ENCODE results near the gene MCCC2.

DNA sequence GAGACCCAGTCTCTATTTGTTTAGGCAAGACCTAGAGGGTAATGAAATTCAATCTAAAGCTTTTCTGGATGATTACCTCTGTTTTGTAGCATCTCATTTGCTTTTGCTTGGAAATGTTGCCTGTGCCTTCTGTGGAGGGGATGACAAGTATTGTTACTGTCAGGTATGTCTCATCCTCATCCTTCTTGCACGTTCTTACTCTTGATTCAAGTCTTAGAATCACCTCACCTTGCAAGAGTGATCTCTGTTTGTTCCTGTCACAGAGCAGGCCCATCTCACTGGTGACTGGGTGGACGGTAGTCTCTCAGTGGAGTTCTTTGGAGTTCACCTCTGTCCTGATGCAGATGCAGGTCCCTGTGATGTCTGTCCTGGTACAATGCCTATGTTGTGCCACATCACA lies 33.5 kb downstream of the MCCC2 start:
- TF ChIP-seq, protein P1, sequence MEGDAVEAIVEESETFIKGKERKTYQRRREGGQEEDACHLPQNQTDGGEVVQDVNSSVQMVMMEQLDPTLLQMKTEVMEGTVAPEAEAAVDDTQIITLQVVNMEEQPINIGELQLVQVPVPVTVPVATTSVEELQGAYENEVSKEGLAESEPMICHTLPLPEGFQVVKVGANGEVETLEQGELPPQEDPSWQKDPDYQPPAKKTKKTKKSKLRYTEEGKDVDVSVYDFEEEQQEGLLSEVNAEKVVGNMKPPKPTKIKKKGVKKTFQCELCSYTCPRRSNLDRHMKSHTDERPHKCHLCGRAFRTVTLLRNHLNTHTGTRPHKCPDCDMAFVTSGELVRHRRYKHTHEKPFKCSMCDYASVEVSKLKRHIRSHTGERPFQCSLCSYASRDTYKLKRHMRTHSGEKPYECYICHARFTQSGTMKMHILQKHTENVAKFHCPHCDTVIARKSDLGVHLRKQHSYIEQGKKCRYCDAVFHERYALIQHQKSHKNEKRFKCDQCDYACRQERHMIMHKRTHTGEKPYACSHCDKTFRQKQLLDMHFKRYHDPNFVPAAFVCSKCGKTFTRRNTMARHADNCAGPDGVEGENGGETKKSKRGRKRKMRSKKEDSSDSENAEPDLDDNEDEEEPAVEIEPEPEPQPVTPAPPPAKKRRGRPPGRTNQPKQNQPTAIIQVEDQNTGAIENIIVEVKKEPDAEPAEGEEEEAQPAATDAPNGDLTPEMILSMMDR (conservative IDR thresholded peaks at IDR 0.05; ENCODE audit: low read length) = no peak
- TF ChIP-seq EZH2phosphoT487 (IDR thresholded peaks at IDR 0.05; ENCODE audit: borderline replicate concordance, low read depth, low read length) = no peak
